ENCODE results near the gene CCDC85A.
A peak's percentile ranks its signal among the peaks of the same experiment; 100 is the strongest.

Gene CCDC85A

DNA sequence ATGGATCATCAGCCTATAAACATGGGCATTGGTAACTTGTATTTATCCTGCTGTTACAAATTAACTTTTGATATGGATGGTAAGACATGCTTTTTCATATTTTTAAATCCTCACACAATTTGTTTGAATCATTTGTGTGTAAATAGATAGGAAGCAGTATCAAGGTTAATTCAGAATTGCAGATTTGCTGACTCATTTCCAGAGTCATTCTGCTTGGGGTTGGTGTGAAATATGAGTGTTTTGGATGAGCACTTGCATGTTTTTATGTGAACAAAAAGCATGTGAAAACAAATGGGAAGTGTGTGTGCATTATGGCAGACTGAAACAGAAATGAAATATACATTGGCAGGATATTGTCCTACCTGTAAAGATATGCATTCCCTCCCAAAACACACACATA, 11.8 kb downstream of the CCDC85A start:
- TF ChIP-seq ZNF70 (CRISPR knock-in tag; IDR thresholded peaks at IDR 0.05) (no peak), ZC3H10 (CRISPR knock-in tag; IDR thresholded peaks at IDR 0.05) (no peak), OSR1 (CRISPR knock-in tag; IDR thresholded peaks at IDR 0.05) (no peak), ARNTL (CRISPR knock-in tag; IDR thresholded peaks at IDR 0.05; ENCODE audit: borderline replicate concordance, low read depth) (no peak), CSDC2 (CRISPR knock-in tag; IDR thresholded peaks at IDR 0.05) (no peak), SNAI2 (CRISPR knock-in tag; IDR thresholded peaks at IDR 0.05) (no peak), GLIS3 (CRISPR knock-in tag; IDR thresholded peaks at IDR 0.05) (no peak), ZFP30 (CRISPR knock-in tag; IDR thresholded peaks at IDR 0.05) (no peak), TCF4 (CRISPR knock-in tag; IDR thresholded peaks at IDR 0.05; ENCODE audit: borderline replicate concordance) (no peak)
- TF ChIP-seq, protein P1, sequence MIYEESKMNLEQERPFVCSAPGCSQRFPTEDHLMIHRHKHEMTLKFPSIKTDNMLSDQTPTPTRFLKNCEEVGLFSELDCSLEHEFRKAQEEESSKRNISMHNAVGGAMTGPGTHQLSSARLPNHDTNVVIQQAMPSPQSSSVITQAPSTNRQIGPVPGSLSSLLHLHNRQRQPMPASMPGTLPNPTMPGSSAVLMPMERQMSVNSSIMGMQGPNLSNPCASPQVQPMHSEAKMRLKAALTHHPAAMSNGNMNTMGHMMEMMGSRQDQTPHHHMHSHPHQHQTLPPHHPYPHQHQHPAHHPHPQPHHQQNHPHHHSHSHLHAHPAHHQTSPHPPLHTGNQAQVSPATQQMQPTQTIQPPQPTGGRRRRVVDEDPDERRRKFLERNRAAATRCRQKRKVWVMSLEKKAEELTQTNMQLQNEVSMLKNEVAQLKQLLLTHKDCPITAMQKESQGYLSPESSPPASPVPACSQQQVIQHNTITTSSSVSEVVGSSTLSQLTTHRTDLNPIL (CRISPR knock-in tag; IDR thresholded peaks at IDR 0.05; ENCODE audit: low read depth) = no peak
- TF ChIP-seq, protein P2, sequence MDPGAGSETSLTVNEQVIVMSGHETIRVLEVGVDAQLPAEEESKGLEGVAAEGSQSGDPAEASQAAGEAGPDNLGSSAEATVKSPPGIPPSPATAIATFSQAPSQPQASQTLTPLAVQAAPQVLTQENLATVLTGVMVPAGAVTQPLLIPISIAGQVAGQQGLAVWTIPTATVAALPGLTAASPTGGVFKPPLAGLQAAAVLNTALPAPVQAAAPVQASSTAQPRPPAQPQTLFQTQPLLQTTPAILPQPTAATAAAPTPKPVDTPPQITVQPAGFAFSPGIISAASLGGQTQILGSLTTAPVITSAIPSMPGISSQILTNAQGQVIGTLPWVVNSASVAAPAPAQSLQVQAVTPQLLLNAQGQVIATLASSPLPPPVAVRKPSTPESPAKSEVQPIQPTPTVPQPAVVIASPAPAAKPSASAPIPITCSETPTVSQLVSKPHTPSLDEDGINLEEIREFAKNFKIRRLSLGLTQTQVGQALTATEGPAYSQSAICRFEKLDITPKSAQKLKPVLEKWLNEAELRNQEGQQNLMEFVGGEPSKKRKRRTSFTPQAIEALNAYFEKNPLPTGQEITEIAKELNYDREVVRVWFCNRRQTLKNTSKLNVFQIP (CRISPR knock-in tag; IDR thresholded peaks at IDR 0.05; ENCODE audit: borderline replicate concordance, low read depth) = no peak
- TF ChIP-seq, protein P3, sequence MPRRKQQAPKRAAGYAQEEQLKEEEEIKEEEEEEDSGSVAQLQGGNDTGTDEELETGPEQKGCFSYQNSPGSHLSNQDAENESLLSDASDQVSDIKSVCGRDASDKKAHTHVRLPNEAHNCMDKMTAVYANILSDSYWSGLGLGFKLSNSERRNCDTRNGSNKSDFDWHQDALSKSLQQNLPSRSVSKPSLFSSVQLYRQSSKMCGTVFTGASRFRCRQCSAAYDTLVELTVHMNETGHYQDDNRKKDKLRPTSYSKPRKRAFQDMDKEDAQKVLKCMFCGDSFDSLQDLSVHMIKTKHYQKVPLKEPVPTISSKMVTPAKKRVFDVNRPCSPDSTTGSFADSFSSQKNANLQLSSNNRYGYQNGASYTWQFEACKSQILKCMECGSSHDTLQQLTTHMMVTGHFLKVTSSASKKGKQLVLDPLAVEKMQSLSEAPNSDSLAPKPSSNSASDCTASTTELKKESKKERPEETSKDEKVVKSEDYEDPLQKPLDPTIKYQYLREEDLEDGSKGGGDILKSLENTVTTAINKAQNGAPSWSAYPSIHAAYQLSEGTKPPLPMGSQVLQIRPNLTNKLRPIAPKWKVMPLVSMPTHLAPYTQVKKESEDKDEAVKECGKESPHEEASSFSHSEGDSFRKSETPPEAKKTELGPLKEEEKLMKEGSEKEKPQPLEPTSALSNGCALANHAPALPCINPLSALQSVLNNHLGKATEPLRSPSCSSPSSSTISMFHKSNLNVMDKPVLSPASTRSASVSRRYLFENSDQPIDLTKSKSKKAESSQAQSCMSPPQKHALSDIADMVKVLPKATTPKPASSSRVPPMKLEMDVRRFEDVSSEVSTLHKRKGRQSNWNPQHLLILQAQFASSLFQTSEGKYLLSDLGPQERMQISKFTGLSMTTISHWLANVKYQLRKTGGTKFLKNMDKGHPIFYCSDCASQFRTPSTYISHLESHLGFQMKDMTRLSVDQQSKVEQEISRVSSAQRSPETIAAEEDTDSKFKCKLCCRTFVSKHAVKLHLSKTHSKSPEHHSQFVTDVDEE (CRISPR knock-in tag; IDR thresholded peaks at IDR 0.05) = no peak
- ATAC-seq = no peak

DNA sequence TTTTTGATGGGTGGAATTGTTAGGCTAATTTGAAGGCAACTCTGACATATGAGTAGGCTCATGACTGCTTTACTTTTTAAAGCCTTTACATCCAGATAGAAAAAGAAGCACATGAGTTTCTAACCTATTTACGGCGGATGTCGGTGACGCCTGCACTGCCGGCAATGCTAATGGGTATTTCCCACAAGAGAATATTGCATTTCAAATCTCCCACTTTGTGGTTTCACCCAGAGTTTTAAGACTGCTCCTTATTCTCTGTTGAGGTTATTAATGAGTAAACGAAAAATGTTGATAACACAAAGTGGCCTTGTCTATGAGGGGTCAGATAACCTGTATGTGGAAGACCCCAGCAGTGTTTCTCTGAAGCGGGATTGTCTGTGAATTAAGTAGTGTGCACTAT, 14.0 kb downstream of the CCDC85A start:
- no peak for ATAC-seq
- no peak for TF ChIP-seq ISL1 (CRISPR knock-in tag; IDR thresholded peaks at IDR 0.05)
- TF ChIP-seq GLIS3 (CRISPR knock-in tag; IDR thresholded peaks at IDR 0.05) = no peak
- no peak for TF ChIP-seq SNAI2 (CRISPR knock-in tag; IDR thresholded peaks at IDR 0.05)

DNA sequence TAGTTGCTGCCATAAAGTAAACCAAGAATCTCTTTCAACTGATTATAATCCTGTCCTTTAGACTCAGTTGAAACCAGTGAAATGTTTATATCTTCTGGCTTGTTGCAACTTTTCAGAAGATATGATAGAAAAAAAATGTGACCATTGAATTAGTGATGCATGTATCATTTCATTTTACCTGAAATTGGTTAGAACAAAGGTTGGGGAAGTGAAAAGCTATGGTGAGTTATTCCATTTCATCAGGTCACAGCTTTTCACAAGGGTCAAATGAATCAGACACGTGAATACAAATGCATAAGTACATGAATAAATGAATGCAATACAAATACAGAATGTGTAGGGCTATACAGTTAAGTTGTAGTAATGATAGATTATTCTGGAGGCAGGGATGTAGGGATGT, 15.1 kb downstream of the CCDC85A start:
- ATAC-seq = no peak

DNA sequence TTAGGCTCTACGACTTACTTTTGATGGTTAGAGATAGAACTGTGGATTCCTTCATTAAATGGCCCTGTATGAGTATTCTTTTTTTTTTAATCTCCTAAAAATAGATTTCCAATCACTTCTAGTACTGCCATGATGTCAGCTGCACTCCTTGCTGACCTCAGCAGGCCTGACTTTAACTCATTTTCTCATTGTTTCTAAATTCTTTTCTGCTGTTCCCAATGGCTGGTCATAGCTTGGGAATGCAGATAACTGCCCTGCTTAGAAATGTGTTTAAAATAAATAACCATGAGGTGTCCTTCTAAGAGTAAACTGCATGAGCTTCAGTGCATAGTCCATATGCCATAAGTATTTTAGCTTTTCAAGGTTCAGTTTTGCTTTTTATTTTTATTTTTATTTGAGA, 15.7 kb downstream of the CCDC85A start:
- no peak for TF ChIP-seq SNAI2 (CRISPR knock-in tag; IDR thresholded peaks at IDR 0.05)
- TF ChIP-seq, protein P2 (CRISPR knock-in tag; IDR thresholded peaks at IDR 0.05; ENCODE audit: borderline replicate concordance, low read depth) = no peak
- no peak for TF ChIP-seq ZFP30 (CRISPR knock-in tag; IDR thresholded peaks at IDR 0.05)
- TF ChIP-seq, protein P4, sequence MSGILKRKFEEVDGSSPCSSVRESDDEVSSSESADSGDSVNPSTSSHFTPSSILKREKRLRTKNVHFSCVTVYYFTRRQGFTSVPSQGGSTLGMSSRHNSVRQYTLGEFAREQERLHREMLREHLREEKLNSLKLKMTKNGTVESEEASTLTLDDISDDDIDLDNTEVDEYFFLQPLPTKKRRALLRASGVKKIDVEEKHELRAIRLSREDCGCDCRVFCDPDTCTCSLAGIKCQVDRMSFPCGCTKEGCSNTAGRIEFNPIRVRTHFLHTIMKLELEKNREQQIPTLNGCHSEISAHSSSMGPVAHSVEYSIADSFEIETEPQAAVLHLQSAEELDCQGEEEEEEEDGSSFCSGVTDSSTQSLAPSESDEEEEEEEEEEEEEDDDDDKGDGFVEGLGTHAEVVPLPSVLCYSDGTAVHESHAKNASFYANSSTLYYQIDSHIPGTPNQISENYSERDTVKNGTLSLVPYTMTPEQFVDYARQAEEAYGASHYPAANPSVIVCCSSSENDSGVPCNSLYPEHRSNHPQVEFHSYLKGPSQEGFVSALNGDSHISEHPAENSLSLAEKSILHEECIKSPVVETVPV (CRISPR knock-in tag; IDR thresholded peaks at IDR 0.05) = no peak
- TF ChIP-seq CSDC2 (CRISPR knock-in tag; IDR thresholded peaks at IDR 0.05) = no peak
- peak; percentile 84 for ATAC-seq

More for the DNA sequence above, 15.1 kb downstream of the CCDC85A start:
- TF ChIP-seq PPARA (CRISPR knock-in tag; IDR thresholded peaks at IDR 0.05; ENCODE audit: borderline replicate concordance) (no peak), ISL1 (CRISPR knock-in tag; IDR thresholded peaks at IDR 0.05) (no peak), ZFP3 (CRISPR knock-in tag; IDR thresholded peaks at IDR 0.05) (no peak), GLIS3 (CRISPR knock-in tag; IDR thresholded peaks at IDR 0.05) (no peak), ZFP30 (CRISPR knock-in tag; IDR thresholded peaks at IDR 0.05) (no peak)
- TF ChIP-seq, protein P1 (CRISPR knock-in tag; IDR thresholded peaks at IDR 0.05; ENCODE audit: low read depth) = no peak

Data from SK-N-SH treated with all-trans-retinoic acid at 6 μM for 48 hours (cell line).